GM10847 (cell line): ENCODE results near the gene CD247.

ENCODE experiments used
- POLR2A ChIP-seq: IDR thresholded peaks from 2 replicates; pipeline ENCODE4 v1.6.1; 2011; ENCODE audit not compliant: insufficient read length; ENCODE audit errors: extremely low read depth

The CD247 gene

DNA sequence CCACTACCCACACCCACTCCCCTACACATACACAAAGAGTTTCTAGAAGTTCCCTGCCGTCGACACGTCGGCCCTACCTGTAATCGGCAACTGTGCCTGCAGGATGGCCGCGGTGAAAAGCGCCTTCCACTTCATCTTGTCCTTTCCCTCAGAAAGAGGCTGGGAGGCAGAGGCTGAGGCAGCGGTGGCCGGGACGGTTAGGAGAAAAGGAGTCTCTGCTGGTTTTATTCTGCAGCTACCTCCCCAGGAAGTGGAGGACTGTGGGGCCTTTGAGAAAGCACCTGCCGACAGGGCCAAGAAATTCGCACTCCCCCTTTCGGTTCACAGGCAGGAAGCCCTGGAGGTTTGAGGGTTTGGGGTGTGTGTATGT lies at the start of gene CD247:
Gene CD247, minus strand, starts transcription at position 199 of the 370 bp plus-strand sequence. Its CDS starts 64 bp downstream, at position 135.
- no peak for TF ChIP-seq POLR2A

DNA sequence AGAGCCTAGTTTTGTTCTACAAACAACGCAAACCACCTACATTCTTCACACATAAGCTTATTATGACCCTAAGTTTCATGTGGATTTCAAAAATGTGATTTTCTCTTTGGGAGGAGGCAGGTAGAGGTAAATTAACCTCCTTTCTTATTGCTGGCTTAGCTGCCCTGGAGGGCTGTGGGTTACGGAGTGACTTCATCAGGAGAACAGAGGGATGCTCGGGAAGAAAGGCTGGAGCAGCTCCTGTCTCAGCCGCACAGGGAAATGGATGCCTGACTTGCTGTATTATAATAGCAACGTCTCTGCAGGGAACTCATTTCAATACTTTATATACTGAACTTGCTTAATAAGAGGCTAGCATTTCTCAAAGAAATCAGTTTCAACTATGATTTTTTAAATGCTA lies 49.3 kb upstream of the CD247 start:
- no peak for TF ChIP-seq POLR2A

DNA sequence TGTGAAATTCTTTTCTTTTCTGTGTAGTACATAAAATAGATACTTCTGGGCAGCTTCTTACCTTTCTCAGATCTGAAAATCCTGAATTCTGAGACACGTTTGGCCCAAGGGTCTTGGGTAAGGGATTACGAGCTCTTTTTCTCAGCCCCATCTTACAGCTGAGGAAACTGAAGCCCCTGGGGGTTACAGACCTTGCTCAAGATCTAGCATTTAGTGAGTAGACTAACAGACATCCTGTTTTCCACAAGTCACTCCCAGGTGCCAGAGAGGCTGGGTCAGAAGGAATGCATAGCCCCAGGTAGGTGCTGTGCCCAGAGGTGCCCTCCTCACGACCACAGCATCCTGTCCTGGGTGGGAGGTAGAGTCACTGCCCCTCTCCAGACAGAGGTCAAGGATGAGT lies 48.4 kb upstream of the CD247 start:
- no peak for TF ChIP-seq POLR2A

DNA sequence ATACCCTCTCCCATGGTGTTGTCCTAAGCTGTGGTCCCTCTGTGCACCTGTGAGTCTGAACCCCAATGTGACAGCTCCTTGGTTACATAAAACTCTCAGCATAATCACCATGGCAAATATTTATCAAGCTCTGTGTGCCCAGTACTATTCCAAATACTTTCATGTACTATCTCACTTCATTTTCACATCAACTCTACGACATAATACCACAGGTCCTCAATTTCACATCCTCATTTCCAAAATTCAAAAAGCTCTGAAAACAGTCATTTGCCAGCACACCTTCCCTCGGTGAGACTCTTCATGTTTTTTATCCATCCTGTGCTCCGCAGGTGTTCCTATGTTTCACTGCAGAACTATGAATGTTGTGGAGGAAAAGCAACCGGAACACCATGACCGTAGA lies 47.6 kb upstream of the CD247 start:
- TF ChIP-seq POLR2A = no peak

DNA sequence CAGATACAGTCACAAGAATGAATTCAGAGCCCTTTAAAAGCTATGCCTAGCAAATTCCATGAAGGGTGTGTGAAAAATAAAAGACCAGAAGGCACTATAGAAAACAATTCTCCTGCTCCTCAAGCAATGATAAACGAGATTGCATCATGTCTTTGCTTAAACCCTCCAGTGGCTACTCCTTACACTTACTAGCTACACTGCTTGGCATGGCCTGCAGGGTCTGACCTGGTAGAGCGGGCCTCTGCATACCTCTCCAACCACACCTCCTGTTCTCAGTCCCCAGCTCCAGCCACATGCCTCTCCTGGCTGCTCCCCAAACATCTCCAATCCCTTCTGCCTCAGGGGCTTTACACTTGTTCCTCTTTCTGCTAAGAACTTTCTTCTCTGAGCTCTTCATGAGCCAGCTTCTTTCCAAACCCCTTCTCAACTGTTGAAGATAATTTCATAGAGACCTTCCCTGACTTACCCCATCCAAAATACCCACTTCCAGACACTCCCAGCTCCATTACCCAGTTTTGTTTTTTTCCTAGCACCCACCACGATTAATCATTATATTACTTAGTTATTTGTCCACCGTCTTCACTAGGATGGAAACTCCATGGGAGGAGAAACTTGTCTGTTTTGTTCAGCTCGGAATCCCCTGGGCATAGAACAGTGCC lies 46.4 kb upstream of the CD247 start:
- no peak for TF ChIP-seq POLR2A

DNA sequence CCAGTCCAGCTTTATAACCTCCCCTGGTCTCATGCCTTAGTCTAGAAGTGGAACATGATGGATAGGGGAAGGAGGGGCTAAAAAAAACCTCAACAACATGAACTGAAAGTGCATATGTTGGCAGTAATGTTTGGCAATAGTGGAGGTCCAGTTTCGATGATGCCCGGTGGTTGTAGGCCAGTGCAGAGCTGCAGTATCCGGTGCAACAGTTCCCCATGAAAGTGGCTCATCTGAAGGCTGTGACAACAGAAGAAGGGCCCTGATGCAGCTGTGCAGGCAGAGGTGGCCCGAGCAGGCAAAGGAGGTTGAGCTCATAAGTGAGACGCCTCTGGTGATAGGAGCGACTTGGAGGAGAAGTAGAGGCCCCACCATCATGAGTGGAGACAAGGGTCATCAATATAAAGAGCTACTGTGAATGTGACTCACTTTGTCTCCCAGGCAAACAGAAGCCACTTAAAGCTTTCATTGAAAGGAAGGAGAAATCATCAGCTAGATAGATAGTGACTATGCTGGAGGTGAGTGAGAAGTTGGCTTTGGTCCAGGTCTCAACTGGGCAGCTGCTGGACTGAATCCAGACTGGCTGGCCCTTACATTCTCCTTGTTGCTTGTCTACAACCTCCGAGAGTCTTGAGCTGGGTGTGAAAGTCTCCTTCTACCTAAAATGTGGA lies 45.4 kb upstream of the CD247 start:
- TF ChIP-seq POLR2A = no peak

DNA sequence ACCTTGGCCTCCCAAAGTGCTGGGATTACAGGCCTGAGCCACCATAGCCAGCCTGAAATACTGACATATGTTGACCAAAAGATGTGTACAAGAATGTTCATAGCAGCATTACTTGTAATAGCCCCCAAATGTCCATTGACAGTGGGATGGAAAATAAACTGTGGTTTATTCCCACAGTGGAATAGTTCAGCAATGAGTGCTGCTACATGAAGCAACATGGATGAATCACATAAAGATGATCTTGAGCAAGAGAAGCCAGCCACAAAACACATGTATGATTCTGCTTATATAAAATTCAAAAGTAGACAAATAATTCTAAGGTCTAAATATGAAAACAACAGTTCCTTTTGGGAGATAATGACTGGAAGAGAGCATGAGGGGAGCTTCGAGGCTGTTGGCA lies 44.4 kb upstream of the CD247 start:
- TF ChIP-seq POLR2A = no peak

DNA sequence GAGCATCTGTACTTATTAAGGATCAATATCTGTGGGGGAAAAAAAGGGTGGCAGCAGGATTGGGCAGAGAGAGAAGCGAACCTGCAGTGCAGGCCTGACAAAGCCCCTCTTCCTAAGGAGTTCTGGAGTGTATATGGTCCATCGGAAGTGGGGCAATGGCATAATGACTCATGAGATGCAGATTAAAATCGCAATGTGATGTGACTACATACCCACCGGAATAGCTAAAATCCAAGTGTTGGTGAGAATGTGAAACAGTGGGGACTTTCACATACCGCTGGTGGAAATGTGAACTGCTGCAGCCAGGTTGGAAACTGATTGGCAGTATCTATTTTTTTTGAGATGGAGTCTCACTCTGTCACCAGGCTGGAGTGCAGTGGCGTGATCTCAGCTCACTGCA lies 43.4 kb upstream of the CD247 start:
- no peak for TF ChIP-seq POLR2A

DNA sequence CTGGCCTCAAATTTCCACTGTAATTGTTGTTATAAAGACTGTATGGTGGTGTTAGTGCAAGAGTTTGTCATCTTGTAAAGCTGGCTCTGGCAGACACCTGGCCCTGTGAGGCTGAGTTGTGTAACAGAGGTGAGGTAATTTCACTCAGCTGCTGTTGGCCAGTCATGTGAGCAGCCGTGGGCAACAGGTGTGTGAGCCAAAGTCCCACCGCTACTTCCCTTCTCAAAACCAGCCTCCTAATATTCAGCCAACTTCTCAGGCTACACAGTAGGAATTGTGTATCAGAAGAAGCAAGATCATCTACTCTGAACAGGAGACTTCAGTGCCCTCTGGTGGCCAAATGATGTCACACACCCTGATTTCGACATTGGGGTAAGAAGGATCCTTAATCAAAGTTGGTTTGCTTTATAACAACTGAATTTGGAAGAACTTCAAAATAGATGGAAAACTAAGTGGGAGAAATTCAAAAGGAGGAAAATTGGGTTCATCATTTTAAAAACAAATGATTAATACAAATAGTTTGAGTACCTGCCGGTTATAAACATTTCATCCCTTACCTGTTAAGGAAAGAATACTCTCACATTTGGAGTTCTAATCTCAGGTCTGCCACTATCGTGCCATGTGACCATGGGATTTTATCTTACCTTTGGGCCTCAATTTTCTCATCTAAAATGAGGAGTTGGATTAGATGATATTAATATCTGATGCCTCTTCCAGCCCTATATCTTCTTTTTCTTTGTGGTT lies 37.8 kb upstream of the CD247 start:
- no peak for TF ChIP-seq POLR2A

DNA sequence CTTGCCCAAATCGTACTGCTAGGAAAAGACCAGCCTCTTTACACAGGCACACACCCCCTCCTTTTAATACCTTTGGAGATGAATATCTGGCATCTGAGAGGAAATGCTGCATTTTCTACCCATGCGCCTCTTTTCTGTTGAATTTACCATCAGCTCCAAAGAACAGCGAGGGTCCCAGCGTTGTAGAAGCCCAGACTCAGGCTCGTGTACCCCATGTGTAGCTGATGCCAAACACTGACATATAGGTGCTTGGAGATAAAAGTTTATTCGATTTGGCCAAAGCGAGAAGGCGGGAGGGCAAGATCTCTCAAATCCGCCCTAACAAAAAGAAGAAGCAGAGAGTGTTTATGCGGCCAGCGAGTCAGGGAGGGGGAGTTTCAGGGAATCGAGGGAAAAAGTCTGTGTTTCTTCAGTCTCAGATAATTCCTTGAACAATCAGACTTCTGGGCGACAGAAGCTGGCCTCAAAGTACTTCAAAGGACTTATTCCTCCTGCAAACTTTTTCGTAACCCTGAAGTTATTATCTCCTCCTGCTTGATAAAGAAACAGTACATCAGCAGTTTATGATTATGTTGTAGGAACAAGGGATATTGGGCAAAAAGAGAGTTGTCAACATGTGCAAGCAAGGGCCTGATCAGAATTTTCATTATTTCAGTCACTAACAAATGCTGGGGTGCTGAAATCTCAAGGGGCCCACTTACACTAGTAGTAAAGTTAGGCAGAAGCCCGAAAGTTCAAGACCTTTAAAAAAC lies 35.9 kb upstream of the CD247 start:
- no peak for TF ChIP-seq POLR2A

DNA sequence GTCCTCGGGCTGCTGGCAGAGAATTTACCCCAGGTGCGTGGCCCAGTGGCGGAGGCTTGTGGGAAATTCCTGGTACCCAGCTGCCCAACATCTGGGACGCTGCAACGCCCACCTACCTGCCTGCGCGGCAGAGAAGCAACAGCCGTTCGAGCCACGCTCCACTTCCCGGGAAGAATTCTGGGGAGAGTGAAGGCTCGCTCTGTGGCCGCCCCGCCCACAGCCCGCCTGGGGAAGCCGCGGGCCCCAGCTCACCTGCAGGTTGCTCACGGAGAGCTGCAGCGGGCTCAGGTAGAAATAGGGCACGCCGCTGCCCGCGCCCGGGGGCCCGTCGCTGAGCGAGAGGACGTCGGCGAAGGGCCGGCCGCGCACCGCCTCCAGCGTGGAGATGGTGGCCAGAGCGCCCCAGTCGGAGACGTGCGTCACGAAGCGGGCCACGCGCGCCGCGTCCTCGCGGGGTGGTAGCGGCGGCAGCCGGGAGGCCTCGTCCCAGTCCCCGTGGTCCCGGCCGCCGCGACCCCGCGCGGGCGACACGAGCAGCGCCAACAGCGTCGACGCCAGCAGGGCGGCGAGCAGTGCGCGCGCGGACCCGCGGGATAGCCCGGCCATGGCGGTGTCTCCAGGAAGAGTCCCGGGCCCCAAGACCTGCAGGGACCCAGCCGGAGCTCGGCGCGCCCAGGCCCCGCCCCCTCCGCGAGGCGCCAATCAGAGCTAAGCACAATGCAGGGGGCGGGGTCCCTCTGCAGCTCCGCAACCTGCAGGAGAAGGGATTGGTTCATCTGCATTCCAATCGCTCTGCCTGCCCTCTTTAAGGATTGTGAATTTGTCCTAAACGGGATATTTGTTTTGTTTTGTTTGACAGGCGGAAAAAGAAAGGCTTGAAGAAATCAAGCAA lies 35.1 kb upstream of the CD247 start, which contains the start of gene CREG1:
Gene CREG1, minus strand, starts transcription at position 627 of the 892 bp plus-strand sequence.
- TF ChIP-seq POLR2A = peak; percentile 75

DNA sequence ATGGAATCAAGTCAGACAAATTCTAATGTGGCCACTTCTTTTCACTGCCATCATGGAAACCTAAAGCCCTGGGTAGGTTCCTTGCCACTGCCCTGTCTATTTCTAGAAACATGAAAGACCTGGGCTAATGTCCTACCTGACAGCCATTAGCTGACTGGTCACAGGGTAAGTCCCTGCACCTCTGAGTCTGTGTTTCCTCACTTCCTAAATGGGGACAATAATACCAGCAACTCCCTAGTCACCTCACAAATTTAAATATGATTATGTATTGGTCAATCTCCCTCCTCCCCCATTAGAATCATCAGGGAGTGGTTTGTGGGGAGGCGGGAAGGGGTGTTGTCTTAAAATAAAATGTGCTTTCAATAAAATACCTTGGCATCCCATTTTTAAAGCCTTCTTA lies 33.0 kb upstream of the CD247 start:
- no peak for TF ChIP-seq POLR2A

DNA sequence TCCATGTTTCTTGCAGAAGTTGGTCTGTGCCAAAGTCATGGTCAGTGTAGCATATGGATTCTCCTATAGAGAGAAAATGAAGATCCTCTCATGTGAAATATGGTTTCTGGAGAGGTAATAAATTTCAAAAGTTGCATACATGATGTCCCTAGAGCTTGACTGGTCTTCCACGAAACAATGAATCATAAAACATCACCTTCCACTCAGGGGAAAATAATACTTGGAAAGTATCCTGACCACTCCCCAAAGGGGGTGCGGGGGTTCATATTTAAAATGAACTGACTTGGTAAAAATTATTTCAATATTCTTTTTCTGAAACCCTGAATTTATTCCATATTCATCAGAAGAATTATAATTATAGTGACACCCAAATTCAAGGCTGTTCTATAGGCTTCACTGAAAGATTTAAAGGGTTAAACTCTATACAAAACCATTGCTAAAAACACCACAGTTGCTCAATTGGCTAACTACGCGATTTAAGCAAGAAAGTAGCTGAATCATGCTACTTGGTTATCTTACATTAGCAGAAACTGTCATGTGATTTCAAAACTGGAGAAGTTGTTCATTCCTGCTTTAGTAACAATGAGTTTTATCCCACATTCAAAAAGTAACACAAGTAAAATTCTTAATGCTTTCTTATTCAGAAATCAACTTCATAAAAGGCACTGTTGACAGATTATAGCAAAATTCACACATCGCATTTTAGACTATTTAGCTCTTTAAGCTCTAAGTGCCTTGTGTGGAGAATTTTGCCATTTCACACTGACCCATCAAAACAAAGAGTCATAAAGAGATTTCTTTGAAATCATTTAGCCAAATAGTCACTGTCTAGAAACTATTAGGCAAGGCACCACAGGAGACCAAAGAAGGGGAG lies 30.0 kb upstream of the CD247 start:
- TF ChIP-seq POLR2A = no peak

DNA sequence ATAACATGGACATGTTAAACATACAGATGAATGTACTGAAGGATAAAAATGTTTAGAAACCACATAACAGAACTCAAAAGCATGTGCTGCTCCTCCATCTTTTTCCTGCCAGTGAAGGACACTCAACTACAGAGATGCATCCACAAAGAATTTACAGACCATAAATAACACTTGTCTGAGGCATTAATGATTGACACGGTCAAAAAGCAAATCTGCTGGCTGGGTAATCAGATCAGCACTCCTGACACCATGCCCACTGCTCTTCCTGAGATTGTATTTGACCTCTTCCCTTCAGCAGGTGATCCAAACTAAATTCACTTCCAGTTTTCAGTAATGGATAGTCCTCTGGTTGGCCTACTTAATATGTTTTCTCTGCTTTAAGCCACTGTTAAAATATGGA lies 28.6 kb upstream of the CD247 start:
- no peak for TF ChIP-seq POLR2A
